GM21447 (cell line): Measurements from ENCODE around the gene DPYSL3.

Source experiments
- ATAC-seq: cut with Tn5 transposase; IDR thresholded peaks from one replicate; pipeline ENCODE4 v1.9.1; 2021; ENCODE audit not compliant: unreplicated experiment

The DPYSL3 gene

DNA sequence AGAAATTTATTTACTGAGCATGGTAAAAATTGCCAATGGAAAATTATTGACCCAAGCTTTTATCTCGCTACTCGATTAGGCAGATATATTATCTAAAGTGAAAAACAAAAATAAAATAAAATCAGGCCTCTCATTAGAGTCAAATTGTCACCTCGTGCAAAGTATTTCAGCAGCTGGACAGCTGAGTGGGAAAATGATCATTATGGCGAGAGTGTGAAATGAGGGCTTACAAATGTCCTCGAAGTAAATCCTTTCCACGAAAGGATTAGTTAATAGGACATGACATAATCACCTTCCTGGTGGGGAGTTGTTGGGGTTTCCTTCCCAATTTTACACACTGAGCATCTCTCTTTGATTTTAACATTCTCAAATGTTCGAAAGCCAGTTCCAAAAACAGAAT lies 5.4 kb upstream of the DPYSL3 start:
- ATAC-seq, result no peak

DNA sequence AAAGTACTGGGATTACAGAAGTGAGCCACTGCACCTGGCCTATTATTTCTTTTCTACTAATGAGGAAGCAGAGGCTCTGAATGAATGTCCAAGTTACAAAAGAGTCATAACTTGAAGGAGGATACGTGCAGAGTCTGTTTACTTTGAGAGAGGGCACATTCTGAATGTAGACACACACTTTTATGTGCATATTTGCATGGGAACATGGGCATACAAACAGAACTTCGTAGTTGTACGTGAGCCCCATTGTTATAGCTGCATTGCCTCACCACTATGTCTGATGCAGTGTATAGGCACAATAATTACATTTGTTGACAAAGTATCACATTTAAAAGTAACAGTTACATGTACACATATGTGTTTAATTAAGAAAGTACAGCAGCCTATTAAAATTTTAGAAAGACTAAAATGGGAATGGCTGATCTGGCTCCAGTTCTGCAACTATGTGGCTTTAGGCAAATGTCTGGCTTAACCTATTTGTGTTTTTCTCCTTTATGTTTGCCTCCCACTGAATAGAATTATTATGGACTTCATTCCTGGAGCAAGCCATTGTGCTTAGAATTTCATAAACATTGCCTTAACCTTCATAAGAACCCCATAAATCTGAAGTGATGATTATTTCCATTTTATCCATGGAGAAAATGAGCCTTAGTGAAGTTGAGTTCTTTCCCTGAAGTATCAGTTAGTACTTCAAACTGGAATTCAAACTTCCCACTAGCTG lies 3.0 kb upstream of the DPYSL3 start:
- ATAC-seq, result no peak

DNA sequence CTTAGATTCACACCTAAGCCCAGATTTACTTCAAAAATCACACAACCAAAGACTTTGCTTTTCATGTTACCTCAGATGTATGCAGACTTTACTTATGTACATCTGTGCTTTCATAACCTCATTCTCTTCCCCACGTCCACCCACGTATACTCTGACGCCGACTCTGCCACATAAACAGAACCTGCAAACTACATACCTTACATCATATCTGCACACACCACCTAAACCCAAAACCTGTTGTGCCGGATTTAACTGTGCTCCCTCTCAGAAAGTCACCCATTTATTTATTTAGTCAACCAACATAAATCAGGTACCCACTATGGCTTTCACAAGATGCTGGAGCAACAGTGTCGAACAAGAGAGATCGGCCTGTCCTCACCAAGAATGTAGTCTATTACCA lies 1.0 kb upstream of the DPYSL3 start:
- no peak for ATAC-seq

- no peak for ATAC-seq
These were observed 693 bp downstream of the DPYSL3 start for GRCh38 chr5:147509041-147509709.

GRCh38 chr5:147508711-147509040 lies 1.2 kb downstream of the DPYSL3 start:
- no peak for ATAC-seq

GRCh38 chr5:147507480-147508126 lies 2.3 kb downstream of the DPYSL3 start:
- no peak for ATAC-seq

- ATAC-seq, result no peak
These were observed 5.3 kb downstream of the DPYSL3 start for GRCh38 chr5:147504535-147504934.

GRCh38 chr5:147504011-147504410 lies 5.9 kb downstream of the DPYSL3 start:
- ATAC-seq, result no peak

GRCh38 chr5:147490989-147491388 lies 18.9 kb downstream of the DPYSL3 start:
- no peak for ATAC-seq

DNA sequence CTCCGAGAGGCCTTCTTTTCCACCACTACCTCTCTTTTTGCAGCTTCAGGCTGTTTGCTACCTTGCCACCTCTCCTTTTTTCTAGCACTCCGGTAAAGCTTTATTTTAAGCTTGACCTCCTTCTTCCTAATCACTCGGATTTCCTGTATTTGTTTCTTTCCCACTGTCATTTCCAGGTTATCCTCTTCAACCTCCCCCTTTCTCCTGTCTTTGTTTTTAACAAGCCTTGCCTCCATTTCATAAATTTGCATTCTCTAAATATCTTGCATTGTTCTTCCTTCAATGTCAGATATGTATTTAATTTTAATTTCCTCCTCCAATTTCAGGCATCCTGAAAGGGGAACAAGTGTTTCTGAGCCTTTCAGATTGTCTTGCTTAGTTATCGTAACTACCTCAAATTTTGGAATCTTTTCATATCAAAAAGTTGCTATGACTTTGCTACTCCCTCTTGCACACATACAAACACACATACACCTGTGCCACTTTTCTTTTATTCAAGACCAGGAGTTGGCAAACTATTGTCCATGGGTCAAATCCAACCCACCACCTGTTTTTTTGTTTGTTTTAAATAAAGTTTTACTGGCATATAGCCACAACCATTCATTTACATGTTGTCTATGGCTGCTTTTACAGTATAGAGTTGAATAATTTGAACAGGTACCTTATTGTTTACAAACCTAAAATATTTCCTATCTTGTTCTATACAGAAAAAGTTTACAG lies 22.7 kb downstream of the DPYSL3 start:
- no peak for ATAC-seq

GRCh38 chr5:147485814-147486213 lies 24.1 kb downstream of the DPYSL3 start:
- ATAC-seq, result no peak

- ATAC-seq, result no peak
These were observed 24.8 kb downstream of the DPYSL3 start for GRCh38 chr5:147485046-147485445.

- no peak for ATAC-seq
These were observed 25.2 kb downstream of the DPYSL3 start for GRCh38 chr5:147484708-147485020.

GRCh38 chr5:147483961-147484707 lies 25.7 kb downstream of the DPYSL3 start:
- ATAC-seq, result no peak

GRCh38 chr5:147483188-147483790 lies 26.6 kb downstream of the DPYSL3 start:
- ATAC-seq, result no peak

GRCh38 chr5:147482706-147483180 lies 27.1 kb downstream of the DPYSL3 start:
- ATAC-seq, result no peak

- ATAC-seq, result peak; percentile 64
These were observed 27.8 kb downstream of the DPYSL3 start for GRCh38 chr5:147481874-147482705.

GRCh38 chr5:147481376-147481775 lies 28.5 kb downstream of the DPYSL3 start:
- no peak for ATAC-seq

GRCh38 chr5:147479949-147480348 lies 29.9 kb downstream of the DPYSL3 start:
- ATAC-seq, result no peak

DNA sequence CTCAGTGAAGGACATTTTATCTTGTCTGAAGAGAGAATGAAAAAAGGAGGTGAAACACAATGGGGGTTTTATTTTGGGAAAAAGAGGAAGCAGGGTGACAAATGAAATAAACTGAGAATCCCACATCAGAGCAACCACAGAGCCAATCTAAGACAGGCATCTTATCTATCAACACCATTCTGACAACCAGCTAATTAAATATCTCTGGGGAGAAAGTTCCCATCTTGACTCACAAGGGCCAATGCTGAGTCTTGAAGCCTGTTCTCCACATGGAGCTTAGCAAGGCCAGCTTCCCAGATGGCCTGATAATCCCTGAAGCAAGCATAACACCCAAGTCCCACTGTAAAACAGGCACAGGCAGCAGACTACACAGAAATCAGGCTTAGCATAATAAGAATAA lies 30.4 kb downstream of the DPYSL3 start:
- ATAC-seq, result no peak
